GF-D8 (cell line): ENCODE results near the gene SCAMP1.

Experiments used
- DNase-seq: peaks from one replicate; lab custom pipeline; 2025; lab: John Stamatoyannopoulos, UW

SCAMP1 gene

GRCh38 chr5:78496373-78496772 is 136.0 kb downstream of the SCAMP1 start:
- DNase-seq = no peak

- DNase-seq = no peak
These were observed 137.4 kb downstream of the SCAMP1 start for GRCh38 chr5:78497573-78498533.

GRCh38 chr5:78499485-78499884 is 139.1 kb downstream of the SCAMP1 start:
- DNase-seq = no peak

- DNase-seq = no peak
These were observed 139.6 kb downstream of the SCAMP1 start for GRCh38 chr5:78500028-78500427.

GRCh38 chr5:78500871-78501270 is 140.5 kb downstream of the SCAMP1 start:
- no peak for DNase-seq

- DNase-seq = no peak
These were observed 141.3 kb downstream of the SCAMP1 start for GRCh38 chr5:78501411-78502352.

GRCh38 chr5:78503958-78504653 is 143.7 kb downstream of the SCAMP1 start:
- DNase-seq = no peak

- DNase-seq = no peak
These were observed 144.6 kb downstream of the SCAMP1 start for GRCh38 chr5:78504704-78505677.

- no peak for DNase-seq
These were observed 145.4 kb downstream of the SCAMP1 start for GRCh38 chr5:78505860-78506259.

GRCh38 chr5:78506261-78507024 is 146.0 kb downstream of the SCAMP1 start:
- no peak for DNase-seq

- no peak for DNase-seq
These were observed 147.1 kb downstream of the SCAMP1 start for GRCh38 chr5:78507531-78507930.

GRCh38 chr5:78508186-78508765 is 147.9 kb downstream of the SCAMP1 start:
- DNase-seq = no peak

- no peak for DNase-seq
These were observed 148.9 kb downstream of the SCAMP1 start for GRCh38 chr5:78509145-78509865.

GRCh38 chr5:78509884-78510769 is 149.7 kb downstream of the SCAMP1 start:
- DNase-seq = peak; percentile 15

GRCh38 chr5:78511121-78511906 is 150.9 kb downstream of the SCAMP1 start:
- DNase-seq = peak; percentile 11

- DNase-seq = no peak
These were observed 152.0 kb downstream of the SCAMP1 start for GRCh38 chr5:78512435-78512834.

- DNase-seq = no peak
These were observed 153.0 kb downstream of the SCAMP1 start for GRCh38 chr5:78513441-78513840.
